Ascending aorta (tissue), 2 donors: ENCODE measurements around the gene ZBTB20. TPM values are rescaled to one million over a fixed set of nuclear protein-coding genes. Genes with fewer than 3 reads are reported as not detected.

Source experiments
- DNase-seq, 2 donors: peaks; one replicate each; pipeline ENCODE4 v3.0.0-alpha.2; 2019; ENCODE audit warnings: low spot score in 2 of 2
- H3K27ac ChIP-seq, 2 donors: fragments of 200-600 bp; sonication (generic); one replicate each; pipeline ENCODE4 v1.5.1; 2016 to 2017; ENCODE audit warnings: mild to moderate bottlenecking in 1 of 2
- H3K27me3 ChIP-seq: fragments of 200-600 bp; sonication (generic); one replicate; pipeline ENCODE4 v1.5.1; 2017
- H3K36me3 ChIP-seq, 2 donors: fragments of 200-600 bp; sonication (generic); one replicate each; pipeline ENCODE4 v1.5.1; 2016
- H3K4me1 ChIP-seq, 2 donors: fragments of 200-600 bp; sonication (generic); one replicate each; pipeline ENCODE4 v1.5.1; 2016 to 2017; ENCODE audit warnings: mild to moderate bottlenecking in 1 of 2
- H3K4me3 ChIP-seq, 2 donors: fragments of 200-600 bp; sonication (generic); one replicate each; pipeline ENCODE4 v1.5.1; 2016 to 2017; ENCODE audit warnings: mild to moderate bottlenecking in 1 of 2
- H3K9me3 ChIP-seq, 2 donors: fragments of 200-600 bp; sonication (generic); one replicate each; pipeline ENCODE4 v1.5.1; 2016
- intact Hi-C: fragments of 100-400 bp; cut with DNase I; formaldehyde crosslinking; loops from one replicate; pipeline ENCODE4 v1.15.1; 2023
- total RNA-seq: library from RNA; depleted of rRNA; stranded (reverse); fragments of >200 nt; gene quantifications from one replicate; pipeline ENCODE4 v1.1.0, GENCODE V29; 2016
- TF ChIP-seq, protein P1 (sequence below), 3 experiments: fragments of 200-600 bp in 2 of 3; fragments of 450-650 bp in 1 of 3; sonication (generic) in 2 of 3; IDR thresholded peaks; one replicate each; pipeline ENCODE4 v1.5.1; 2016 to 2019; ENCODE audit warnings: antibody characterized with exemption in 3 of 3, mild to moderate bottlenecking in 1 of 3, moderate library complexity in 1 of 3

ZBTB20 gene
- total RNA-seq, 1 donor from 2014 or later = 60.3 TPM

DNA sequence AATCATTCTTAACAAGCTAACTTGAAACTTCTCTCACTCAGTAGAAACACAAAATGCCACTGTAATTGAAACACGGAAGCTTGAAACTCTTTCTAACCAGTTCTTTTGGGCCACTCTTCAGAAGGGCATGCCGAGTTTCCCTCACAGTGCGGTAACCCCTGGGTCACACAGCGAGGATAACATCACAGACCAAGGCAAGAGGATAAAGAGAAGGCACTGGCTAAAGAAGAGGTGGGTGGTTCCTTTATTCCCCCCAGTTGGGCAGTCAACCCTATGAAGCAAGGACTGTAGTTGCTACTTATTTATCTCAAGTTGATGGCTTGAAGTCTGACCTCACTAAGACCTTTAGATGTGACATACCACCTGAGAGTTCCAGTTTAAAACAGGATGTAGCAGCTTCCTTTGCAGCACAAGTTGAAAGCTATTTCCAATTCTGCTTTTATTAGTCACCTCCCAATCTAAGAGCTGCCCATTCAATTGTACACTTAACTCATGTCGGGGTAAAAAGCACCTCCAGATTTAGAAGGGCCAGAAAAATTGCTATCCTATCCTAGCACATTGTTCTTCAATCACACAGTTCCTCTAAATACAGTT lies 580.8 kb downstream of the ZBTB20 start:
- TF ChIP-seq, protein P1, sequence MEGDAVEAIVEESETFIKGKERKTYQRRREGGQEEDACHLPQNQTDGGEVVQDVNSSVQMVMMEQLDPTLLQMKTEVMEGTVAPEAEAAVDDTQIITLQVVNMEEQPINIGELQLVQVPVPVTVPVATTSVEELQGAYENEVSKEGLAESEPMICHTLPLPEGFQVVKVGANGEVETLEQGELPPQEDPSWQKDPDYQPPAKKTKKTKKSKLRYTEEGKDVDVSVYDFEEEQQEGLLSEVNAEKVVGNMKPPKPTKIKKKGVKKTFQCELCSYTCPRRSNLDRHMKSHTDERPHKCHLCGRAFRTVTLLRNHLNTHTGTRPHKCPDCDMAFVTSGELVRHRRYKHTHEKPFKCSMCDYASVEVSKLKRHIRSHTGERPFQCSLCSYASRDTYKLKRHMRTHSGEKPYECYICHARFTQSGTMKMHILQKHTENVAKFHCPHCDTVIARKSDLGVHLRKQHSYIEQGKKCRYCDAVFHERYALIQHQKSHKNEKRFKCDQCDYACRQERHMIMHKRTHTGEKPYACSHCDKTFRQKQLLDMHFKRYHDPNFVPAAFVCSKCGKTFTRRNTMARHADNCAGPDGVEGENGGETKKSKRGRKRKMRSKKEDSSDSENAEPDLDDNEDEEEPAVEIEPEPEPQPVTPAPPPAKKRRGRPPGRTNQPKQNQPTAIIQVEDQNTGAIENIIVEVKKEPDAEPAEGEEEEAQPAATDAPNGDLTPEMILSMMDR (IDR thresholded peaks at IDR 0.05) = no peak
- H3K4me3 ChIP-seq = no peak overlapping the region
- no peak for DNase-seq
- intact Hi-C loops = no loop called here
- no peaks in the 10 kb centered on the region for H3K36me3 ChIP-seq
- peaks cover 0 to 6% of the 10 kb centered on the region in 2 donors for H3K4me1 ChIP-seq
- no peak overlapping the region for H3K27ac ChIP-seq
- H3K27me3 ChIP-seq = no peaks in the 10 kb centered on the region
- H3K9me3 ChIP-seq = no peaks in the 10 kb centered on the region

DNA sequence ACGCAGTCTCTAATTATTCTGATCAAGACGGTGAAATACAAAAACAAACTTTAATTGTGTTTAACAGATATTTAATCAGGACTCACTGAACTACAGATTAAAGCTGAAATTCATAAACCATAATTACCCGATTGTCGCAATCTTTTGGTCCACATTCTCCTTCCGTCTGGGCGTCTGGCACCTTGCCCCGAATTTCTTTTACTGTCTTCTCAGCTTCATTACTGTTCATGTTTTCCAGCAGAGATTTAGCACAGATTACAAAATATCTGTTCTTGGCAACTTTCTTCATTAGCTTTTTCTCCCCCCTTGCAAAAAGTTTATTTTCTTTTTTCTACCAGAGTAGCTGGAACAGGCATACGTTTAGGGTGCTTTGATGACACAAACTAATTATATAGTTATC lies 581.9 kb downstream of the ZBTB20 start:
- DNase-seq = no peak
- Histone ChIP-seq H3K4me3 (no peak overlapping the region), H3K9me3 (no peaks in the 10 kb centered on the region), H3K4me1 (peaks cover 0 to 6% of the 10 kb centered on the region in 2 donors), H3K27me3 (no peaks in the 10 kb centered on the region), H3K27ac (no peak overlapping the region), H3K36me3 (no peaks in the 10 kb centered on the region)
- intact Hi-C loops = no loop called here
- TF ChIP-seq, protein P1 (IDR thresholded peaks at IDR 0.05) = no peak

DNA sequence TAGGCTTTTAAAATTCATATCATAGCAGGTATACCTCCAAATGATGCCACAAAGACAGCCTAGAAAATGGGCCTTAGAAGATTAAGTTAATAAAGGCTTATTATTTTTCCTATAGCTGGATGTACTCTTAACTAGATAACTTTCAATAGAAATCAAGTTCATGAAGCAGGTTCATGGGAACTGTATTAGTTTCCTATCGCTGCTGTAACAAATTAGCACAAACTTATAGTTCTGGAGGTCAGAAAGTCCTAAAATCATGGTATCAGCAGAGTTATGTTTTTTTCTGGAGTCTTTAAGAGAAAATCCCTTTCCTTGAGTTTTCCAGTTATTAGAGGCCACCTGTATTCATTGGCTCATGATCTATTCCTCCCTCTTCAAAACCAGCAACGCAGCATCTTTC lies 583.4 kb downstream of the ZBTB20 start:
- H3K4me3 ChIP-seq = no peak overlapping the region
- H3K27ac ChIP-seq = no peak overlapping the region
- TF ChIP-seq, protein P1 (IDR thresholded peaks at IDR 0.05) = no peak
- H3K27me3 ChIP-seq = no peaks in the 10 kb centered on the region
- H3K4me1 ChIP-seq = peaks cover 0 to 6% of the 10 kb centered on the region in 2 donors
- intact Hi-C loops = no loop called here
- no peaks in the 10 kb centered on the region for H3K36me3 ChIP-seq
- H3K9me3 ChIP-seq = no peaks in the 10 kb centered on the region
- no peak for DNase-seq

DNA sequence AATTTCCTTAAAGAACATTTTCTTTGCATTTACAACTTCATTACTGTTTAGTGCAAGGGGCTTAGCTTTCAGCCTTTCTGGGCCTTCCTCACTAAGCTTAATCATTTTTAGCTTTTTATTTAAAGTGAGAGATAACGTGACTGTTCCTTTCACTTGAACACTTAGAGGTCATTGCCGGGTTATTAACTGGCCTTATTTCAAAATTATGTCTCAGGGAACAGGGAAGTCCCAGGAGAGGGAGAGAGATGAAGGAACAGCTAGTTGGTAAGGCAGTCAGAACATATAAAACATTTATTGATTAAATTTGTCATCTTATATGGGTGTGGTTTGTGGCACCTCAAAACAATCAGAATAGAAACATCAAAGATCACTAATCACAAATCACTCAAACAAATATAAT lies 584.5 kb downstream of the ZBTB20 start:
- intact Hi-C loops = no loop called here
- no peak overlapping the region for H3K27ac ChIP-seq
- no peak overlapping the region for H3K4me3 ChIP-seq
- TF ChIP-seq, protein P1 (IDR thresholded peaks at IDR 0.05) = no peak
- no peak for DNase-seq
- H3K4me1 ChIP-seq = no peaks in the 10 kb centered on the region
- no peaks in the 10 kb centered on the region for H3K9me3 ChIP-seq
- no peaks in the 10 kb centered on the region for H3K27me3 ChIP-seq
- H3K36me3 ChIP-seq = no peaks in the 10 kb centered on the region

DNA sequence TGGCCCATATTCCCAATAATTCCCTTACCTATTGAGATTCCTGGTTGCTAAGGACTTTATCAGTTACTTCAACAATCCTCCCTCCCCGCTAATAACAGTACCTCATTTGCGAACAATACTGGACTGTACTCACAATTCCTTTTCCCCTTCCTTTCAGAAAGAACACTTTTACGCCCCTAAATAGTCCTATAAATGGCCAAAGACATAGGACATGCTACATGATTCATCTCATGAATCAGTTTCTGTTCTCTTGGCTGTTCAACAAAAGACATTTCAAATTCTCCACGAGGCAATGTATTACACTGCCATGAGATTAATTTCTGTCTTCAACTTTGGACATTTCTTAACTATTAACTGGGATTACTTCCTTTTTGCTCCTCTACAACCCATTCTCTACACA lies 588.8 kb downstream of the ZBTB20 start:
- TF ChIP-seq, protein P1 (IDR thresholded peaks at IDR 0.05) = no peak
- H3K9me3 ChIP-seq = no peaks in the 10 kb centered on the region
- no peak overlapping the region for H3K27ac ChIP-seq
- no peak overlapping the region for H3K4me3 ChIP-seq
- no peaks in the 10 kb centered on the region for H3K36me3 ChIP-seq
- intact Hi-C loops = no loop called here
- H3K27me3 ChIP-seq = no peaks in the 10 kb centered on the region
- DNase-seq = no peak
- H3K4me1 ChIP-seq = no peaks in the 10 kb centered on the region

DNA sequence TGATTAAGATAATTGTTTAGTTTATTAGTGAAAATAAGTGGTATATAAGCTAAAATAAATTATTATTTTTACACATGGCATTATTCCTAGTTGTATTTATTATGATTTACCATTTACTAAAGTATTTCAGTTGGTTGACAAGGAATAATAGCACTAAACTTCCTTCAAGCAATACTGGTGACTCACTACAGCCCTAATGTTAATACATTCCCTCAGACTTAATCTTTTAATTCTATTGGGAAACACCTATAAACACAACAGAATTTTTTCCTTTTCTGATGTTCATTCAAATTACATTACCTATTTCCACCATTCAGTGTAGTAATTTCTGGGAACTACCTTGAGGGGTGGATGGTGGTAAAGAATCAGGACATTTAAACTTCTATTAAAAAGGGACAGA lies 589.3 kb downstream of the ZBTB20 start:
- H3K27ac ChIP-seq = no peak overlapping the region
- H3K27me3 ChIP-seq = no peaks in the 10 kb centered on the region
- no peaks in the 10 kb centered on the region for H3K4me1 ChIP-seq
- H3K36me3 ChIP-seq = no peaks in the 10 kb centered on the region
- intact Hi-C loops = no loop called here
- TF ChIP-seq, protein P1 (IDR thresholded peaks at IDR 0.05) = no peak
- no peak overlapping the region for H3K4me3 ChIP-seq
- H3K9me3 ChIP-seq = no peaks in the 10 kb centered on the region
- no peak for DNase-seq
